H1 (cell line): ENCODE results near the gene TEKT5. TPM values are rescaled to one million over a fixed set of nuclear protein-coding genes. Genes with fewer than 3 reads are reported as not detected.

Experiments
- CTCF ChIA-PET: fragments of 300-600 bp; sonication (Branson Sonifier 250); formaldehyde crosslinking; loops from one replicate; lab custom pipeline; 2021; ENCODE audit not compliant: partially characterized antibody; lab: Charles Lee
- POLR2A ChIA-PET: fragments of 300-600 bp; sonication (Branson Sonifier 250); formaldehyde crosslinking; loops from one replicate; lab custom pipeline; 2021; ENCODE audit warnings: inconsistent platforms; ENCODE audit not compliant: partially characterized antibody; lab: Charles Lee
- DNase-seq, 2 experiments: peaks; one replicate each; pipeline versions ENCODE4 v3.0.0 to v3.0.0-alpha.2; 2010 to 2022; ENCODE audit warnings: low spot score in 2 of 2, low read depth in 1 of 2, mixed read lengths in 1 of 2
- FAIRE-seq: peaks from 2 replicates; lab custom pipeline; 2011; peaks lifted over from hg19 to GRCh38; lab: Jason Lieb, UNC
- H2AFZ ChIP-seq: 2 replicates; pipeline ENCODE4 v1.8.1; 2012; ENCODE audit warnings: low read length, inconsistent platforms
- H2AK5ac ChIP-seq: 2 replicates; pipeline ENCODE4 v1.6.1; 2013; ENCODE audit warnings: low read depth, low read length
- H2BK120ac ChIP-seq: replicated peaks from 2 replicates; pipeline ENCODE3; 2013; ENCODE audit warnings: low read depth, low read length, inconsistent platforms
- H2BK12ac ChIP-seq: 2 replicates; pipeline ENCODE4 v1.6.1; 2013; ENCODE audit warnings: low read depth, low read length
- H2BK15ac ChIP-seq: 2 replicates; pipeline ENCODE4 v1.6.1; 2013; ENCODE audit warnings: low read length
- H2BK20ac ChIP-seq: 2 replicates; pipeline ENCODE4 v1.6.1; 2013; ENCODE audit warnings: low read length
- H2BK5ac ChIP-seq: 2 replicates; pipeline ENCODE4 v1.6.1; 2013; ENCODE audit warnings: low read depth, low read length
- H3K14ac ChIP-seq: 2 replicates; pipeline ENCODE4 v1.6.1; 2013; ENCODE audit warnings: inconsistent platforms; ENCODE audit not compliant: insufficient read length
- H3K18ac ChIP-seq: 2 replicates; pipeline ENCODE4 v1.6.1; 2013; ENCODE audit warnings: low read length; ENCODE audit errors: extremely low read depth
- H3K23ac ChIP-seq: 2 replicates; pipeline ENCODE4 v1.6.1; 2013; ENCODE audit warnings: inconsistent platforms; ENCODE audit not compliant: insufficient read length
- H3K23me2 ChIP-seq: 2 replicates; pipeline ENCODE4 v1.6.1; 2013; ENCODE audit warnings: low read depth, low read length
- H3K27ac ChIP-seq: 2 replicates; pipeline ENCODE4 v1.6.1; 2011; ENCODE audit warnings: low read depth, low read length, inconsistent platforms
- H3K27me3 ChIP-seq, 4 experiments: replicated peaks in 1 of 4; 1 replicate in 1 of 4; 2 replicates in 3 of 4; pipeline versions ENCODE4 v1.6.1 to v1.8.1; 2011 to 2013; ENCODE audit warnings: low read length in 3 of 4, mild to moderate bottlenecking in 3 of 4, inconsistent platforms in 2 of 4, mixed read lengths in 2 of 4, moderate library complexity in 1 of 4; ENCODE audit not compliant: control insufficient read depth in 3 of 4, insufficient read depth in 3 of 4; ENCODE audit errors: extremely low read depth in 1 of 4
- H3K36me3 ChIP-seq, 4 experiments: 2 replicates each; pipeline versions ENCODE4 v1.6.1 to v1.8.1; 2011 to 2013; ENCODE audit warnings: mild to moderate bottlenecking in 4 of 4, low read length in 3 of 4, moderate library complexity in 2 of 4, control low read depth in 1 of 4, inconsistent platforms in 1 of 4; ENCODE audit not compliant: insufficient read depth in 4 of 4, control insufficient read depth in 2 of 4
- H3K4ac ChIP-seq: replicated peaks from 2 replicates; pipeline ENCODE3; 2013; ENCODE audit warnings: low read length, low read depth, mixed read lengths, inconsistent platforms; ENCODE audit not compliant: insufficient read length
- H3K4me1 ChIP-seq, 4 experiments: replicated peaks in 1 of 4; 1 replicate in 1 of 4; 2 replicates in 3 of 4; pipeline versions ENCODE4 v1.6.1 to v1.8.1; 2011 to 2013; ENCODE audit warnings: low read length in 3 of 4, inconsistent platforms in 2 of 4, mixed read lengths in 1 of 4; ENCODE audit not compliant: insufficient read depth in 4 of 4, control insufficient read depth in 3 of 4
- H3K4me2 ChIP-seq, 2 experiments: 2 replicates each; pipeline versions ENCODE4 v1.6.1 to v1.8.1; 2011 to 2013; ENCODE audit warnings: low read depth in 2 of 2, low read length in 2 of 2, control low read depth in 1 of 2, inconsistent platforms in 1 of 2, mild to moderate bottlenecking in 1 of 2; ENCODE audit not compliant: insufficient read depth in 1 of 2
- H3K4me3 ChIP-seq, 4 experiments: fragments of 200-600, 300-600 bp in 1 of 4; sonication (generic), shearing (Covaris generic), sonication (Bioruptor Twin) in 1 of 4; 2 replicates each; pipeline versions ENCODE4 v1.5.1 to v1.8.1; 2011 to 2016; ENCODE audit warnings: low read length in 4 of 4, low read depth in 3 of 4, control low read depth in 2 of 4, inconsistent platforms in 2 of 4, mild to moderate bottlenecking in 2 of 4, mixed read lengths in 1 of 4, moderate library complexity in 1 of 4; ENCODE audit not compliant: insufficient read depth in 2 of 4; ENCODE audit errors: extremely low read depth in 1 of 4
- H3K56ac ChIP-seq: replicated peaks from 2 replicates; pipeline ENCODE3; 2013; ENCODE audit warnings: low read depth, mild to moderate bottlenecking, mixed read lengths, low read length, inconsistent platforms; ENCODE audit not compliant: insufficient read length
- H3K79me1 ChIP-seq: 2 replicates; pipeline ENCODE4 v1.6.1; 2013; ENCODE audit warnings: low read depth, low read length, control low read depth
- H3K79me2 ChIP-seq, 2 experiments: 2 replicates each; pipeline versions ENCODE4 v1.6.1 to v1.8.1; 2012 to 2013; ENCODE audit warnings: low read length in 2 of 2, mild to moderate bottlenecking in 2 of 2, inconsistent platforms in 1 of 2; ENCODE audit not compliant: insufficient read depth in 2 of 2, control insufficient read depth in 1 of 2
- H3K9ac ChIP-seq, 4 experiments: replicated peaks in 1 of 4; 1 replicate in 1 of 4; 2 replicates in 3 of 4; pipeline versions ENCODE4 v1.6.1 to v1.8.1; 2011 to 2013; ENCODE audit warnings: low read depth in 3 of 4, low read length in 3 of 4, control low read depth in 2 of 4, mild to moderate bottlenecking in 2 of 4, moderate library complexity in 2 of 4, inconsistent platforms in 1 of 4; ENCODE audit errors: extremely low read depth in 1 of 4
- H3K9me3 ChIP-seq, 2 experiments: 2 replicates each; pipeline versions ENCODE4 v1.6.1 to v1.8.1; 2012 to 2013; ENCODE audit warnings: mild to moderate bottlenecking in 2 of 2, moderate library complexity in 2 of 2, control low read depth in 1 of 2, inconsistent platforms in 1 of 2, low read depth in 1 of 2, low read length in 1 of 2, mixed read lengths in 1 of 2; ENCODE audit not compliant: insufficient read depth in 2 of 2
- H4K20me1 ChIP-seq, 2 experiments: replicated peaks in 1 of 2; 2 replicates each; pipeline versions ENCODE3 to v1.8.1; 2011 to 2013; ENCODE audit warnings: inconsistent platforms in 2 of 2, low read length in 2 of 2, mild to moderate bottlenecking in 1 of 2; ENCODE audit not compliant: insufficient read depth in 2 of 2, control insufficient read depth in 1 of 2
- H4K5ac ChIP-seq: 2 replicates; pipeline ENCODE4 v1.6.1; 2013; ENCODE audit warnings: low read length, low read depth, mixed read lengths, inconsistent platforms; ENCODE audit not compliant: insufficient read length
- H4K8ac ChIP-seq: 2 replicates; pipeline ENCODE4 v1.8.0; 2013; ENCODE audit warnings: mild to moderate bottlenecking, moderate library complexity, low read length, inconsistent platforms; ENCODE audit not compliant: insufficient read depth; ENCODE audit errors: extremely low read depth
- H4K91ac ChIP-seq: replicated peaks from 2 replicates; pipeline ENCODE3; 2013; ENCODE audit warnings: low read length, mixed read lengths, inconsistent platforms; ENCODE audit not compliant: insufficient read length
- CHD1 ChIP-seq: IDR thresholded peaks from 2 replicates; pipeline ENCODE4 v1.6.1; 2012; ENCODE audit warnings: low read depth, low read length, improper control_type of control experiment
- E2F6 ChIP-seq: IDR thresholded peaks from 2 replicates; pipeline ENCODE4 v1.6.1; 2012; ENCODE audit warnings: inconsistent platforms
- EP300 ChIP-seq, 2 experiments: IDR thresholded peaks; 1 replicate in 1 of 2; 2 replicates in 1 of 2; pipeline ENCODE4 v1.6.1; 2011 to 2012; ENCODE audit warnings: low read depth in 2 of 2, low read length in 2 of 2, mild to moderate bottlenecking in 2 of 2, borderline replicate concordance in 1 of 2, inconsistent platforms in 1 of 2, moderate library complexity in 1 of 2
- KDM4A ChIP-seq: IDR thresholded peaks from one replicate; pipeline ENCODE4 v1.7.1; 2012; ENCODE audit warnings: low read depth, mild to moderate bottlenecking, moderate library complexity, low read length, inconsistent platforms; ENCODE audit not compliant: severe bottlenecking
- YY1 ChIP-seq: IDR thresholded peaks from 2 replicates; pipeline ENCODE4 v1.6.1; 2011; ENCODE audit warnings: low read depth, mild to moderate bottlenecking, low read length
- WGBS, 2 experiments: shearing (Covaris generic) in 1 of 2; methylation state at CpG; one replicate each; pipeline versions ENCODE4 v1.1.6 to v1.1.7; 2013 to 2015; ENCODE audit warnings: low lambda C conversion rate in 2 of 2, mixed read lengths in 2 of 2, inconsistent platforms in 1 of 2, low coverage in 1 of 2, missing lambda C conversion rate in 1 of 2; ENCODE audit not compliant: insufficient replicate concordance in 2 of 2, insufficient coverage in 1 of 2, insufficient read length in 1 of 2; ENCODE audit errors: extremely low coverage in 1 of 2, missing lambda C conversion rate in 1 of 2; 5-methylcytosine and 5-hydroxymethylcytosine counted together
- polyA plus RNA-seq, 7 experiments: library from polyadenylated mRNA; depleted of rRNA in 3 of 7; stranded (reverse) in 5 of 7; unstranded in 2 of 7; fragments of >200 nt in 5 of 7; fragments of 200-250 nt in 2 of 7; gene quantifications; 1 replicate in 5 of 7; 2 replicates in 1 of 7; 4 replicates in 1 of 7; pipeline versions ENCODE4 v1.2.1 to v1.2.3, GENCODE V29; 2011 to 2013; ENCODE audit warnings: missing spikeins in 2 of 7, mixed read lengths in 2 of 7
- total RNA-seq: library from RNA; stranded (reverse); fragmentation: NEBNext Ultra II Directional; extraction: Animal tissue kit (Norgen Biotek cat#: 25700); gene quantifications from 2 replicates; pipeline ENCODE4 v1.2.1, GENCODE V29; 2021

The TEKT5 gene
- total and polyA plus RNA-seq, 2 of the 8 experiments (the other 6 are each of a cell fraction or from before 2014, with no cell fraction given) = 0.95 TPM; not detected in 1

- H4K91ac ChIP-seq = no peak overlapping the region
Observed at GRCh38 chr16:10608687-10609401, 85.9 kb downstream of the TEKT5 start.

More at GRCh38 chr16:10608687-10609401, 85.9 kb downstream of the TEKT5 start:
- Histone ChIP-seq H2AK5ac (no peak overlapping the region), H4K5ac (no peak overlapping the region), H3K14ac (no peak overlapping the region), H3K9ac (no peak overlapping the region), H2BK120ac (no peak overlapping the region), H2BK20ac (no peak overlapping the region), H3K9me3 (no peaks in the 10 kb centered on the region), H3K4me2 (no peak overlapping the region), H3K23me2 (no peaks in the 10 kb centered on the region), H3K18ac (no peak overlapping the region), H2BK12ac (peak overlapping the region; percentile 5; the same call in 1 of the 2 replicates), H3K27ac (no peak overlapping the region), H3K79me1 (no peaks in the 10 kb centered on the region), H4K20me1 (no peaks in the 10 kb centered on the region), H3K4me3 (no peak overlapping the region), H3K79me2 (no peaks in the 10 kb centered on the region), H3K27me3 (no peaks in the 10 kb centered on the region), H2BK15ac (no peak overlapping the region), H2BK5ac (no peak overlapping the region), H3K36me3 (no peaks in the 10 kb centered on the region; a peak in 1 of 8 replicates), H3K56ac (no peak overlapping the region), H4K8ac (no peak overlapping the region; the same call in 1 of the 2 replicates), H3K23ac (no peak overlapping the region), H3K4ac (no peak overlapping the region), H3K4me1 (peaks cover 0 to 7% (median 3%) of the 10 kb centered on the region in 4 experiments; a peak in 5 of 7 replicates), H2AFZ (no peak overlapping the region)
- FAIRE-seq (no peak), DNase-seq (no peak)
- TF ChIP-seq YY1 (no peak), E2F6 (no peak), EP300 (IDR thresholded peaks at IDR 0.05; ENCODE audit: borderline replicate concordance in 1 of 2, low read depth in 2 of 2, low read length in 2 of 2) (no peak), KDM4A (no peak), CHD1 (no peak)
- 86% methylated on average over 11 of the region's 11 CpGs; no CpG with 5 or more reads in 1 of the 2 experiments for WGBS, 2 experiments
- ChIA-PET POLR2A (interaction anchor here (1.0 to 1.2 kb wide), 2 partner anchors 9 to 28 kb away, joined by 4 to 7 read pairs; partner anchors contain the start of gene EMP2), CTCF (interaction anchor here (0.7 to 3.4 kb wide), 10 partner anchors 9 to 91 kb away, joined by 3 to 9 read pairs (median 4); partner anchors contain the start of gene TEKT5)
